ENCODE measurements around the gene NFKBIB.

DNA sequence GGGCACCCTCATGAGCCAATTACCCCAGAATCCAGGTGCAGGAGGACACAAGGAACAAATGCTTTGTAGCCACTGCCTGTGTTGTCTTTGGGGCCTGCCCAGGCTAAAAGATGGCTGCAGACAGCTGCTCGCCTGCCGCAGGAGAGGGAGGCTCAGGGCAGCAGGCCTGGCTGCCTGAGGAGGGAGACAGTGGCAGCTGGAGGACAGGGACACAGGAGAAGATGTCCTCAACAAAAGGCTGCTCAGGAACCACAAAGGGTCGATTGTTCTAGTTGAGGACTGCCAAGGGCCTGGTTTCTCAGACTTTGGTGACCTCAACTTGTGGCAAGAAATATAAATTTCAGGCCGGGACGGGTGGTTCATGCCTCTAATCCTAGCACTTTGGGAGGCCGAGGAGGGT is 8.0 kb upstream of the NFKBIB start:
- TF ChIP-seq, protein P1, sequence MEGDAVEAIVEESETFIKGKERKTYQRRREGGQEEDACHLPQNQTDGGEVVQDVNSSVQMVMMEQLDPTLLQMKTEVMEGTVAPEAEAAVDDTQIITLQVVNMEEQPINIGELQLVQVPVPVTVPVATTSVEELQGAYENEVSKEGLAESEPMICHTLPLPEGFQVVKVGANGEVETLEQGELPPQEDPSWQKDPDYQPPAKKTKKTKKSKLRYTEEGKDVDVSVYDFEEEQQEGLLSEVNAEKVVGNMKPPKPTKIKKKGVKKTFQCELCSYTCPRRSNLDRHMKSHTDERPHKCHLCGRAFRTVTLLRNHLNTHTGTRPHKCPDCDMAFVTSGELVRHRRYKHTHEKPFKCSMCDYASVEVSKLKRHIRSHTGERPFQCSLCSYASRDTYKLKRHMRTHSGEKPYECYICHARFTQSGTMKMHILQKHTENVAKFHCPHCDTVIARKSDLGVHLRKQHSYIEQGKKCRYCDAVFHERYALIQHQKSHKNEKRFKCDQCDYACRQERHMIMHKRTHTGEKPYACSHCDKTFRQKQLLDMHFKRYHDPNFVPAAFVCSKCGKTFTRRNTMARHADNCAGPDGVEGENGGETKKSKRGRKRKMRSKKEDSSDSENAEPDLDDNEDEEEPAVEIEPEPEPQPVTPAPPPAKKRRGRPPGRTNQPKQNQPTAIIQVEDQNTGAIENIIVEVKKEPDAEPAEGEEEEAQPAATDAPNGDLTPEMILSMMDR (IDR thresholded peaks at IDR 0.05) = no peak
- TF ChIP-seq EP300 (IDR thresholded peaks at IDR 0.05; ENCODE audit: low read depth) = no peak
